Endothelial cell of umbilical vein (primary cell): ENCODE results near the gene AK6. TPM values are rescaled to one million over a fixed set of nuclear protein-coding genes. Genes with fewer than 3 reads are reported as not detected.

Experiments used
- BruUV-seq: library from RNA; stranded (reverse); fragments of 400-500 nt; replicated peaks from 2 replicates; lab custom pipeline; 2021; lab: Mats Ljungman, UMichigan
- CTCF ChIA-PET: fragments of 300-600, 350-600 bp; sonication (Branson Sonifier 250); formaldehyde crosslinking; loops from one replicate; lab custom pipeline; 2021; ENCODE audit warnings: antibody characterized with exemption, inconsistent platforms; lab: Charles Lee
- POLR2A ChIA-PET: fragments of 300-600, 350-600 bp; sonication (Branson Sonifier 250); formaldehyde crosslinking; loops from one replicate; lab custom pipeline; 2021; ENCODE audit warnings: antibody characterized with exemption, inconsistent platforms; lab: Charles Lee
- DNase-seq: peaks from one replicate; pipeline ENCODE4 v3.0.0-alpha.2; 2011; ENCODE audit warnings: low read depth, low spot score
- FAIRE-seq: peaks from 2 replicates; lab custom pipeline; 2011; peaks lifted over from hg19 to GRCh38; lab: Jason Lieb, UNC
- H2AFZ ChIP-seq: 2 replicates; pipeline ENCODE4 v1.6.0; 2012; ENCODE audit warnings: low read depth, low read length, control low read depth, inconsistent platforms
- H3K27ac ChIP-seq: 2 replicates; pipeline ENCODE4 v1.5.1; 2011; ENCODE audit warnings: low read depth, mild to moderate bottlenecking, control low read depth, low read length, moderate library complexity; ENCODE audit not compliant: insufficient read depth
- H3K27me3 ChIP-seq, 2 experiments: 2 replicates each; pipeline versions ENCODE4 v1.6.0 to v1.6.1; 2011; ENCODE audit warnings: low read length in 2 of 2, mixed read lengths in 1 of 2; ENCODE audit not compliant: control insufficient read depth in 2 of 2, insufficient read depth in 2 of 2
- H3K36me3 ChIP-seq, 2 experiments: 2 replicates in 1 of 2; 3 replicates in 1 of 2; pipeline ENCODE4 v1.5.1; 2011; ENCODE audit warnings: low read length in 2 of 2, mild to moderate bottlenecking in 1 of 2, moderate library complexity in 1 of 2; ENCODE audit not compliant: control insufficient read depth in 2 of 2, insufficient read depth in 2 of 2; ENCODE audit errors: extremely low read depth in 1 of 2
- H3K4me1 ChIP-seq: 3 replicates; pipeline ENCODE4 v1.5.1; 2011; ENCODE audit warnings: mild to moderate bottlenecking, low read length; ENCODE audit not compliant: control insufficient read depth, insufficient read depth; ENCODE audit errors: extremely low read depth
- H3K4me2 ChIP-seq: 2 replicates; pipeline ENCODE4 v1.6.1; 2011; ENCODE audit warnings: low read length, control low read depth, mixed read lengths; ENCODE audit not compliant: insufficient read depth
- H3K4me3 ChIP-seq, 3 experiments: fragments of 200-600 bp in 1 of 3; sonication (generic), shearing (Covaris generic) in 1 of 3; replicated peaks in 1 of 3; 2 replicates each; pipeline ENCODE4 v1.5.1; 2011 to 2016; ENCODE audit warnings: control low read depth in 3 of 3, low read length in 3 of 3, mild to moderate bottlenecking in 2 of 3, inconsistent platforms in 1 of 3, low read depth in 1 of 3, moderate library complexity in 1 of 3; ENCODE audit not compliant: insufficient read depth in 1 of 3
- H3K79me2 ChIP-seq: 2 replicates; pipeline ENCODE4 v1.6.0; 2012; ENCODE audit warnings: low read length, inconsistent platforms; ENCODE audit not compliant: control insufficient read depth, insufficient read depth
- H3K9ac ChIP-seq: replicated peaks from 2 replicates; pipeline ENCODE3; 2011; ENCODE audit warnings: low read length, control low read depth; ENCODE audit not compliant: insufficient read depth; ENCODE audit errors: extremely low read depth
- H3K9me1 ChIP-seq: replicated peaks from 3 replicates; pipeline ENCODE4 v1.6.0; 2011; ENCODE audit warnings: mild to moderate bottlenecking, low read length; ENCODE audit not compliant: control insufficient read depth, insufficient read depth; ENCODE audit errors: extremely low read depth
- H3K9me3 ChIP-seq: replicated peaks from 2 replicates; pipeline ENCODE4 v1.5.1; 2012; ENCODE audit warnings: low read length, inconsistent platforms; ENCODE audit not compliant: control insufficient read depth, insufficient read depth
- H4K20me1 ChIP-seq: replicated peaks from 2 replicates; pipeline ENCODE3; 2011; ENCODE audit warnings: mild to moderate bottlenecking, low read length; ENCODE audit not compliant: control insufficient read depth, insufficient read depth; ENCODE audit errors: extremely low read depth
- CTCF ChIP-seq, 2 donors: IDR thresholded peaks; 1 replicate in 1 of 2; 2 replicates in 1 of 2; pipeline ENCODE4 v1.5.1; 2011; ENCODE audit warnings: low read length in 2 of 2, mild to moderate bottlenecking in 2 of 2, moderate library complexity in 2 of 2, control low read depth in 1 of 2, inconsistent platforms in 1 of 2, low read depth in 1 of 2; ENCODE audit not compliant: insufficient read depth in 1 of 2; ENCODE audit errors: extremely low read depth in 1 of 2
- EZH2 ChIP-seq: IDR thresholded peaks from 2 replicates; pipeline ENCODE4 v1.6.1; 2012; ENCODE audit warnings: borderline replicate concordance, low read depth, mild to moderate bottlenecking, moderate library complexity, low read length, inconsistent platforms; ENCODE audit not compliant: severe bottlenecking
- FOS ChIP-seq: IDR thresholded peaks from 2 replicates; pipeline ENCODE4 v1.6.1; 2011; ENCODE audit warnings: mild to moderate bottlenecking, low read length, moderate library complexity, borderline replicate concordance; ENCODE audit not compliant: insufficient read depth
- GATA2 ChIP-seq: IDR thresholded peaks from 2 replicates; pipeline ENCODE4 v1.7.0; 2011; ENCODE audit warnings: low read depth, mild to moderate bottlenecking, moderate library complexity, mixed read lengths, low read length; ENCODE audit not compliant: insufficient read length, insufficient read depth
- JUN ChIP-seq: IDR thresholded peaks from 2 replicates; pipeline ENCODE4 v1.6.1; 2011; ENCODE audit warnings: borderline replicate concordance, low read depth; ENCODE audit not compliant: insufficient read length, insufficient read depth
- MYC ChIP-seq: IDR thresholded peaks from one replicate; pipeline ENCODE4 v1.6.1; 2011; ENCODE audit warnings: mild to moderate bottlenecking, low read depth, low read length
- POLR2A ChIP-seq: IDR thresholded peaks from 2 replicates; pipeline ENCODE4 v1.6.1; 2012; ENCODE audit warnings: low read depth, mild to moderate bottlenecking, control low read depth, low read length
- POLR2AphosphoS5 ChIP-seq: IDR thresholded peaks from 2 replicates; pipeline ENCODE4 v1.6.1; 2012; ENCODE audit warnings: low read depth, mild to moderate bottlenecking, control low read depth, low read length, moderate library complexity; ENCODE audit not compliant: insufficient read depth
- dilution Hi-C: fragments of 300-500 bp; cut with MboI; formaldehyde crosslinking; loops from one replicate; pipeline ENCODE4 v1.15.0; 2019; ENCODE audit warnings: low sequenced_read_pairs; ENCODE audit not compliant: extremely low pct_ligation_motif_present
- intact Hi-C: fragments of 100-400 bp; cut with micrococcal nuclease; formaldehyde crosslinking; loops from one replicate; pipeline ENCODE4 v1.10.0; 2022
- polyA plus RNA-seq, 4 experiments: library from polyadenylated mRNA; depleted of rRNA in 3 of 4; stranded (reverse) in 3 of 4; unstranded in 1 of 4; fragments of >200 nt; gene quantifications; 2 replicates each; pipeline versions ENCODE4 v1.2.1 to v1.2.3, GENCODE V29; 2011 to 2012; ENCODE audit warnings: missing spikeins in 1 of 4
- total RNA-seq: library from RNA; stranded (reverse); gene quantifications from 2 replicates; pipeline ENCODE4 v1.2.3, GENCODE V29; 2021
- TF ChIP-seq, protein P1 (sequence below): IDR thresholded peaks from 2 replicates; pipeline ENCODE4 v1.6.1; 2011; ENCODE audit not compliant: insufficient read depth, insufficient read length

Gene AK6
- total and polyA plus RNA-seq, 2 donors (not counting 3 experiments of a cell fraction or from before 2014, with no cell fraction given): 13.2 to 30.1 TPM

GRCh38 chr5:69368458-69369339, 621 bp downstream of the AK6 start:
- CTCF ChIA-PET: interaction anchor here (0.7 to 1.8 kb wide), 2 partner anchors 326 kb away, joined by 3 to 4 read pairs; no protein-coding TSS in a partner anchor
- peak; percentile 59 for DNase-seq
- peak overlapping the region; percentile 97 for H3K9ac ChIP-seq
- peaks cover 61% of the 10 kb centered on the region for H3K79me2 ChIP-seq
- POLR2A ChIA-PET: interaction anchor here (0.7 kb wide), 1 partner anchor 287 kb away, joined by 4 read pairs; no protein-coding TSS in a partner anchor
- peak overlapping the region; percentile 90 for H2AFZ ChIP-seq
- no peaks in the 10 kb centered on the region for H3K9me1 ChIP-seq
- H3K9me3 ChIP-seq: no peaks in the 10 kb centered on the region
- H3K36me3 ChIP-seq: peaks cover 8 to 9% of the 10 kb centered on the region in 2 experiments
- no peak for TF ChIP-seq MYC
- TF ChIP-seq EZH2: no peak
- no peak for TF ChIP-seq JUN
- H3K4me3 ChIP-seq: peak overlapping the region; percentile 82 to 100 (median 98)
- dilution Hi-C loops: no loop called here
- BruUV-seq: TSS peak; percentile 57
- H3K4me2 ChIP-seq: peak overlapping the region; percentile 88
- intact Hi-C loops: loop anchor here (1.0 to 2.0 kb wide), 4 partner anchors 34 to 326 kb away; partner anchors contain the start of gene CCNB1
- peak; percentile 31 for FAIRE-seq
- peaks cover 2% of the 10 kb centered on the region for H4K20me1 ChIP-seq
- no peaks in the 10 kb centered on the region for H3K27me3 ChIP-seq
- H3K27ac ChIP-seq: peak overlapping the region; percentile 97
- peaks cover 15% of the 10 kb centered on the region for H3K4me1 ChIP-seq

DNA sequence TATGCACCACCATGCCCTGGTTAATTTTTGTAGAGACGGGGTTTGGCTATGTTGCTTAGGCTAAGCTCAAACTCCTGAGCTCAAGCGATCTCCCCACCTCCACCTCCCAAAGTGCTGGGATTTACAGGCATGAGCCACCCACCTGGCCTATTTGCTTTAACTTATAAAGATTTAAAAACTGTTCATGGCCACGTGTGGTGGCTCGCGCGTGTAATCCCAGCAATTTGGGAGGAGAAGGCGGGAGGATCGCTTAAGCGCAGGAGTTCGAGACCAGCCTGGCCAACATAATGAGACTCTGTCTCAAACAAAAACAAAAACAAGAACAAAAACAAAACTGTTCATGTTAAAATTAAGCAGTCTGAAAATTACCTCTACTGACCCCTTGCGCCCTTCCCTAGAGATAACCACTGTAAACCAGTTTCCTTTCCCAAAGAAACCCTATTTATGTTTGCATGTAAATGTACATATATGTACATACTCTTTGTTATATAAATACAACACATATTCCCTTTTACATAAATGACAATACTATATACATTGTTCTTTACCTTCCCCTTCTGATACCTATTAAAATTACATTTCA, 1.5 kb downstream of the AK6 start:
- Histone ChIP-seq H3K9ac (peak overlapping the region; percentile 97), H3K9me3 (no peaks in the 10 kb centered on the region), H4K20me1 (peaks cover 2% of the 10 kb centered on the region), H3K4me2 (peak overlapping the region; percentile 88), H3K9me1 (no peaks in the 10 kb centered on the region), H3K27me3 (no peaks in the 10 kb centered on the region), H3K27ac (no peak overlapping the region), H3K79me2 (peaks cover 66% of the 10 kb centered on the region), H3K36me3 (peaks cover 8 to 9% of the 10 kb centered on the region in 2 experiments), H3K4me1 (peaks cover 15% of the 10 kb centered on the region), H2AFZ (no peak overlapping the region), H3K4me3 (peak overlapping the region; percentile 82 to 100 (median 98))
- intact Hi-C loops (loop anchor here (2.0 kb wide), 2 partner anchors 33 to 201 kb away; partner anchors contain the start of gene CCNB1), dilution Hi-C loops (no loop called here)
- CTCF ChIA-PET: interaction anchor here (0.7 kb wide), 1 partner anchor 325 kb away, joined by 3 read pairs; no protein-coding TSS in a partner anchor
- FAIRE-seq (no peak), DNase-seq (no peak)
- no TSS peak for BruUV-seq
- POLR2A ChIA-PET: no interaction called here
- no peak for TF ChIP-seq GATA2
- no peak for TF ChIP-seq MYC
- TF ChIP-seq EZH2: no peak
- no peak for TF ChIP-seq FOS
- TF ChIP-seq JUN: no peak
- no peak for TF ChIP-seq CTCF (IDR thresholded peaks at IDR 0.05; ENCODE audit: extremely low read depth in 1 of 2, insufficient read depth in 1 of 2, low read depth in 1 of 2, low read length in 2 of 2)
- TF ChIP-seq, protein P1, sequence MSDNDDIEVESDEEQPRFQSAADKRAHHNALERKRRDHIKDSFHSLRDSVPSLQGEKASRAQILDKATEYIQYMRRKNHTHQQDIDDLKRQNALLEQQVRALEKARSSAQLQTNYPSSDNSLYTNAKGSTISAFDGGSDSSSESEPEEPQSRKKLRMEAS: no peak
- no peak for TF ChIP-seq POLR2A
- TF ChIP-seq POLR2AphosphoS5: no peak
